HL-60 (cell line): ENCODE results near the gene ESR2.

Experiments used
- DNase-seq, 2 experiments: peaks; one replicate each; pipeline ENCODE4 v3.0.0-alpha.2; 2010 to 2020; ENCODE audit warnings: low read depth in 1 of 2, low spot score in 1 of 2
- H3K27ac ChIP-seq: fragments of 250-450 bp; sonication (Bioruptor Pico); replicated peaks from 2 replicates; pipeline ENCODE4 v1.5.1; 2020; ENCODE audit warnings: mild to moderate bottlenecking, moderate library complexity
- H3K27me3 ChIP-seq: fragments of 250-450 bp; sonication (Bioruptor Pico); 2 replicates; pipeline ENCODE4 v1.5.1; 2021; ENCODE audit warnings: mild to moderate bottlenecking, moderate library complexity; ENCODE audit not compliant: insufficient read depth, poor library complexity, severe bottlenecking
- H3K4me3 ChIP-seq: replicated peaks from 2 replicates; pipeline ENCODE4 v1.5.1; 2011; ENCODE audit warnings: mild to moderate bottlenecking, control low read depth, low read length; ENCODE audit not compliant: insufficient read depth
- GABPA ChIP-seq: IDR thresholded peaks from 2 replicates; pipeline ENCODE4 v1.6.1; 2012; ENCODE audit warnings: low read depth
- POLR2AphosphoS5 ChIP-seq: IDR thresholded peaks from 2 replicates; pipeline ENCODE4 v1.6.1; 2012; ENCODE audit warnings: low read depth
- SPI1 ChIP-seq: IDR thresholded peaks from 2 replicates; pipeline ENCODE4 v1.6.1; 2012; ENCODE audit warnings: low read depth, mild to moderate bottlenecking, borderline replicate concordance
- TF ChIP-seq, protein P1 (sequence below): IDR thresholded peaks from 2 replicates; pipeline ENCODE4 v1.6.1; 2012; ENCODE audit warnings: low read depth; ENCODE audit not compliant: insufficient replicate concordance
- TF ChIP-seq, protein P2 (sequence below): IDR thresholded peaks from one replicate; pipeline ENCODE4 v1.5.1; 2011; ENCODE audit warnings: low read length, control low read depth, inconsistent platforms; ENCODE audit not compliant: insufficient read depth

ESR2 gene

GRCh38 chr14:64158608-64159007 lies 135.6 kb downstream of the ESR2 start:
- H3K27ac ChIP-seq, result no peak overlapping the region
- H3K27me3 ChIP-seq, result no peaks in the 10 kb centered on the region
- no peak overlapping the region for H3K4me3 ChIP-seq
- TF ChIP-seq, protein P1, sequence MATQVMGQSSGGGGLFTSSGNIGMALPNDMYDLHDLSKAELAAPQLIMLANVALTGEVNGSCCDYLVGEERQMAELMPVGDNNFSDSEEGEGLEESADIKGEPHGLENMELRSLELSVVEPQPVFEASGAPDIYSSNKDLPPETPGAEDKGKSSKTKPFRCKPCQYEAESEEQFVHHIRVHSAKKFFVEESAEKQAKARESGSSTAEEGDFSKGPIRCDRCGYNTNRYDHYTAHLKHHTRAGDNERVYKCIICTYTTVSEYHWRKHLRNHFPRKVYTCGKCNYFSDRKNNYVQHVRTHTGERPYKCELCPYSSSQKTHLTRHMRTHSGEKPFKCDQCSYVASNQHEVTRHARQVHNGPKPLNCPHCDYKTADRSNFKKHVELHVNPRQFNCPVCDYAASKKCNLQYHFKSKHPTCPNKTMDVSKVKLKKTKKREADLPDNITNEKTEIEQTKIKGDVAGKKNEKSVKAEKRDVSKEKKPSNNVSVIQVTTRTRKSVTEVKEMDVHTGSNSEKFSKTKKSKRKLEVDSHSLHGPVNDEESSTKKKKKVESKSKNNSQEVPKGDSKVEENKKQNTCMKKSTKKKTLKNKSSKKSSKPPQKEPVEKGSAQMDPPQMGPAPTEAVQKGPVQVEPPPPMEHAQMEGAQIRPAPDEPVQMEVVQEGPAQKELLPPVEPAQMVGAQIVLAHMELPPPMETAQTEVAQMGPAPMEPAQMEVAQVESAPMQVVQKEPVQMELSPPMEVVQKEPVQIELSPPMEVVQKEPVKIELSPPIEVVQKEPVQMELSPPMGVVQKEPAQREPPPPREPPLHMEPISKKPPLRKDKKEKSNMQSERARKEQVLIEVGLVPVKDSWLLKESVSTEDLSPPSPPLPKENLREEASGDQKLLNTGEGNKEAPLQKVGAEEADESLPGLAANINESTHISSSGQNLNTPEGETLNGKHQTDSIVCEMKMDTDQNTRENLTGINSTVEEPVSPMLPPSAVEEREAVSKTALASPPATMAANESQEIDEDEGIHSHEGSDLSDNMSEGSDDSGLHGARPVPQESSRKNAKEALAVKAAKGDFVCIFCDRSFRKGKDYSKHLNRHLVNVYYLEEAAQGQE, result no peak
- TF ChIP-seq SPI1, result no peak
- TF ChIP-seq POLR2AphosphoS5, result no peak
- TF ChIP-seq GABPA, result no peak
- TF ChIP-seq, protein P2, sequence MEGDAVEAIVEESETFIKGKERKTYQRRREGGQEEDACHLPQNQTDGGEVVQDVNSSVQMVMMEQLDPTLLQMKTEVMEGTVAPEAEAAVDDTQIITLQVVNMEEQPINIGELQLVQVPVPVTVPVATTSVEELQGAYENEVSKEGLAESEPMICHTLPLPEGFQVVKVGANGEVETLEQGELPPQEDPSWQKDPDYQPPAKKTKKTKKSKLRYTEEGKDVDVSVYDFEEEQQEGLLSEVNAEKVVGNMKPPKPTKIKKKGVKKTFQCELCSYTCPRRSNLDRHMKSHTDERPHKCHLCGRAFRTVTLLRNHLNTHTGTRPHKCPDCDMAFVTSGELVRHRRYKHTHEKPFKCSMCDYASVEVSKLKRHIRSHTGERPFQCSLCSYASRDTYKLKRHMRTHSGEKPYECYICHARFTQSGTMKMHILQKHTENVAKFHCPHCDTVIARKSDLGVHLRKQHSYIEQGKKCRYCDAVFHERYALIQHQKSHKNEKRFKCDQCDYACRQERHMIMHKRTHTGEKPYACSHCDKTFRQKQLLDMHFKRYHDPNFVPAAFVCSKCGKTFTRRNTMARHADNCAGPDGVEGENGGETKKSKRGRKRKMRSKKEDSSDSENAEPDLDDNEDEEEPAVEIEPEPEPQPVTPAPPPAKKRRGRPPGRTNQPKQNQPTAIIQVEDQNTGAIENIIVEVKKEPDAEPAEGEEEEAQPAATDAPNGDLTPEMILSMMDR, result no peak
- DNase-seq, result no peak

DNA sequence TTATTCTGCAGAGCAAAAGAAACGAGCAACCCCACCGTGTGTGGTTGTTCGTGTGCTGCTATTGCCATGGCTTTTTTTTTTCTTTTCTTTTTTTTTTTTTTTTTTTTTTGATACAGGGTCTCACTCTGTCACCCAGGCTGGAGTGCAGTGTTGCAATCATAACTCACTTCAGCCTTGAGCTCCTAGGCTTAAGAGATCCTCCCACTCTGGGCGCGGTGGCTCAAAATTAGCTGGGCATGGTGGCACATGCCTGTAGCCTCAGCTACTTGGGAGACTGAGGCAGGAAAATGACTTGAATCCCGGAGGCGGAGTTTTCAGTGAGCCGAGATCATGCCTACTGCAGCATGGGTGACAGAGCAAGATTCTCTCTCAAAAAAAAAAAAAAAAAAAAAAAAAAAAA lies 144.2 kb downstream of the ESR2 start:
- H3K27me3 ChIP-seq, result no peaks in the 10 kb centered on the region
- no peak for TF ChIP-seq POLR2AphosphoS5
- TF ChIP-seq, protein P2, result no peak
- TF ChIP-seq GABPA, result no peak
- TF ChIP-seq, protein P1, result no peak
- no peak for TF ChIP-seq SPI1
- no peak overlapping the region for H3K4me3 ChIP-seq
- H3K27ac ChIP-seq, result no peak overlapping the region
- DNase-seq, result no peak

GRCh38 chr14:64147126-64147790 lies 146.9 kb downstream of the ESR2 start:
- H3K4me3 ChIP-seq, result no peak overlapping the region
- H3K27me3 ChIP-seq, result no peaks in the 10 kb centered on the region
- TF ChIP-seq SPI1 (no peak), POLR2AphosphoS5 (no peak), GABPA (no peak)
- TF ChIP-seq, protein P2, result no peak
- TF ChIP-seq, protein P1, result no peak
- no peak for DNase-seq
- H3K27ac ChIP-seq, result no peak overlapping the region
